GM21786 (cell line): ENCODE measurements around the gene SNX7.

Source experiments
- ATAC-seq: cut with Tn5 transposase; IDR thresholded peaks from one replicate; pipeline ENCODE4 v1.9.1; 2021; ENCODE audit not compliant: unreplicated experiment

SNX7 gene

DNA sequence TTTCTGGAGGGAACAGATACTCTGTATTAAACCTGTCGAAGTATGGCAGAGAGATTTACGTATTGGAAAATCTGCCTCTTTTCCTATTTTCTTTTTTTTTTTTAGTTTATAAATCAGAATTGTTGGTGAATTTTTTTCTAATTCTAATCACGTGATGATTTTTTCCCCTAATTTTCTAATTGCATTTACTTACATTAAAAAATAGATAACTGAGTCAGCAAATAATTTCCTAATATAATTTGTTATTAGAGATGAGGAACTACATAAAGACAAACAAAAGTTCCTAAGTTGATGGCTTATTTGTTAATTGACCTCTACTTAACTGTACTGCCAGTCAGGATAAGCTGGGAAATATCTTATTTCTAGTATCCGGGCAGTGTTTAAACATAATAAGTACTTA is 34.6 kb downstream of the SNX7 start:
- ATAC-seq, result no peak

DNA sequence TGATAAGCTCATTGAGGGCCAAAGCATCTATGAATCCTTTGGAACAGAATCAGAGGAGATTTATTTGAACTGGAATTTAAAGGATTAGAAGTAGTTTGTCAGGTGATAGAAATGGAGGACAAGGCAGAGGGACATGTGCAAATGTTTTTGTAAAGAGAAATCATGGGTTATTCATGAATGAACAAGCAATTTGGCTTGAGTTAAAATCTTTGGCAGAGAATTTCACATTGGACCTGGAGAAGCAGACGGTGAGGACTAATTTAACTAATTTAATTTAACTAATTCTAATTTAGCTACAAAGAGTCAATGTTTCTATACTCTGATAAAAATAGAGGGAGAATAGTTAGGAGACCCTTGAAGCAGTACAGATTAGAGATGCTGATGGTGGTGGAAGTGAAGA is 36.3 kb downstream of the SNX7 start:
- no peak for ATAC-seq

DNA sequence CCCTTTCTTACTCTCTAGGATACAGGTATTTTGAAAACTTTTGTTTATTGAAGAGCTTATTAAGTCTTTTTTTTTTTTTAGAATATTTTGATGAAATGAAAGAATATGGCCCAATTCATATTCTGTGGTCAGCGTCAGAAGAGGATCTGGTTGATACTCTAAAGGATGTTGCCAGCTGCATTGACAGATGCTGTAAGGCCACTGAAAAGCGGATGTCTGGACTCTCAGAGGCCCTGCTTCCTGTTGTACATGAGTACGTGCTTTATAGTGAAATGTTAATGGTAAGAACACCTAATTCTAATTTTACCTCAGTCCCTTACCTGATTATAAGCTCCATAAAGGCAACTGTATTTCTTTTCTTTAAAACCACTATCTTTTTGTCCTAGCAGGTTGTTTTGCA is 37.1 kb downstream of the SNX7 start:
- ATAC-seq, result no peak

DNA sequence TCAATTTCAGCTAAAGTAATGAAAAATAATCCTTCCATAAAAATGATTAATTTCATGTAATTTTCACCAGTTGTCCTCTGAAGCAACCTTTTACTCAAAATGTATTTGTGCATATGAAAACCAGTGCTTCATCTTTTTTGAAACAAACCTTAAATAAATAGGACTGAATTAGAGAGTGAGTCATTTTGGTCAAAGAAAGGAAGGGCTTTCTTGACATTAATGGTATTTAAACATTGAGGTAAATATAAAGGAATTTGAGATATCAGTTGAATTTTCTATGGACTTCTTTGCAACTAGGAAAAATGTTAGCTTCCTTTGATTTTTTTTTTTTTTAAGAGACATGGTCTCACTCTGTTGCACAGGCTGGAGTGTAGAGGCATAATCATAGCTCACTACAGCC is 38.7 kb downstream of the SNX7 start:
- no peak for ATAC-seq

DNA sequence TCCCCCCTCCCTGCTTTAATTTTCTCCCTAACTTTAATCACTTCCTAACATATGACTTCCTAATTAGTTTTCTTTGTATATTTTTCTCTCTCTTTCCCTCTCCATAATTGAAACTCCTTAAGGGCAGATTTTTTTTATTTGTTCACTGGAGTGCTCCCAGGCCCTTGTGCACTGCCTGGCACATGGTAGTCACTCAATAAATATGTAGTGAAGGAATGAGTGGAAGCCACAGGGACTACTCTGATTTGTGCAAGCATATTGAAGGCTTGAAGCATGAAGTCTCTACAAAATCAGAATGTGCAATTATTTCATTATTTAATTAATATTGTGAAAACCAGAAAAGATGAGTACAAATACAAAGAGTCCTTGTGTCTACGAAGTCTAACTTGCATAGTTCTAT is 41.5 kb downstream of the SNX7 start:
- no peak for ATAC-seq

DNA sequence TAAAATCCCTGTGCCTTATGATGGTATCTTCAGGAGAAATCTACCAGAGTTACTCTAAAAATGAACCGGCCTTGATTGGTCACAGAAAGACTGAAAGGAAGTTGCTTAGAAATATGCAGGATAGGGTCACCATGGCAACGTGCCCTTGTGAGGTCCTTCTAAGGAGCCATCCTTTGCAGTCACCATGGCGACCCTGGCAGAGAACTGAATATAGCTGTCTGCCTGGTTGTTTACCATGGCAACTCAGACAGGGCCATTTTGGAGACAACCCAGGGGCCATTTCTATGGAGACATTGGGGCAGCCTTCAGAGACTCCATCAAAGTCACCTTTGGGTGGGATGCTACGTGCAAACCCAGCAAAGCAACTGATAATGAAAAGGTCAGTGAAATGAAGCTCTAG is 43.0 kb downstream of the SNX7 start:
- no peak for ATAC-seq

DNA sequence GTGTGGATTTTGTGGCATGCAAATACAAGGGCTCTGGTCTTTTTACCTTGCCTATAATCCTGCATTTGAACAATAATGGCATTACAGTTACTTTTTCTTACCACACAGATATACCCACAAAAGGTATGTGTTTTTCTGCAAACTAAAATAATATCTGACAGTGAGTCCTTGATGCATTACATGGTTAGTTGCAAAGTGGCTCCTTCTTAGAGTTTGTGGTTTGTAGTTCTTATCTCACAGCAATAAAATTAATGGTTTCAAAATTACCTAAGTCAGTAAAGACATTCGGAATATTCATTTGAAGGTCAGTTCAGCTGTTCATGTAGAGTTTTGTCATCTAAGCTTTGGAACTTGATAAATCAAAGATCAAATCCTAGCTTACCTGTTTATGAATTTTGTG is 43.5 kb downstream of the SNX7 start:
- no peak for ATAC-seq

DNA sequence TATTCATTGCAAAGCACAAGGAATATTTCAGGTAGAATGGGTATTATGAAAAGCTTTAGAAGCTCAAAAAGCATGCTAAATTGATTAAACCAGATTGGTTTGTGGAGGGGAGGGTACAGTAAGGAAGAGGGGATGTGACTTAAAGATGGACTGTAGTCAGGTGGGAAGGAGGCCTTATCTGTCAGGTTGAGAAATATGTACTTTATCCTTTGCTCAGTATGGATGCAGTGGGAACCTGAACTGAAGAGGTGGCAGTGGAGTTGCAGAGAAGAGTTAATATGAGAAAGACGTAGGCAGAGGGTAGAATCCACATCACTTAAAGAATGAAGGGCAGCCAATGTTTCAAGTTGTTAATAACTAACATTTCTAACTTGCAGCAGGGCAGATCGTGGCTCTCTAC is 44.1 kb downstream of the SNX7 start:
- no peak for ATAC-seq

DNA sequence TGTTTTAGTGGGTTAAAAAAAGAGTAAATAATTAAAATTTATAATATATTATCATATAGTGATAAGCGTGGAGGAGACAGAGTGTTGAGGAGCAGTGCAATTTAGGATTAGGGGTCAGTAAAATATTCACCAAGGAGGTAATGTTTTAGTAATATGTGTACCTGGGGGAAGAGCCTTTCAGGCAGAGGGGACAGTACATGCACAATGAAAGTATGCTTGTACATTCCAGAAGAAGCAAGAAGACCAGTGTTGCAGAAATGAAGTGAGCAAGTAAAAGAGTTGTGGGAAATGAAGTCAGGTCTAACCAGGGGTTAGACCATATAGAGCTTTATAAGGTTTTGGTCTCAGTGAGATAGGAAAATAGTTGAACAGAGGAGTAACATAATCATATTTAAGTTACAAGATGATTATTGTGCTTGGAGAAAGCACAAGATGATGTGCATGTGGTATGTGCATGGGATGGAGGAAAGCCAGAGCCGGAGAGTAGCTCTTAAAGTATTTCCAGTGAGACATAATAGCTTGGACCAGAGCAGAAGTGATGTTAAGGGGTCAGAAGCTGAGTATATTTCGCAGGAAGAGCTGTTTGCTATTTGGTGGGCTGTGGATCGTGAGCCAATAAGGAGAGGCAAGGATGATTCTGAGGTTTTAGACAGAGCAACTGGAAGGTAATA is 44.8 kb downstream of the SNX7 start:
- no peak for ATAC-seq

DNA sequence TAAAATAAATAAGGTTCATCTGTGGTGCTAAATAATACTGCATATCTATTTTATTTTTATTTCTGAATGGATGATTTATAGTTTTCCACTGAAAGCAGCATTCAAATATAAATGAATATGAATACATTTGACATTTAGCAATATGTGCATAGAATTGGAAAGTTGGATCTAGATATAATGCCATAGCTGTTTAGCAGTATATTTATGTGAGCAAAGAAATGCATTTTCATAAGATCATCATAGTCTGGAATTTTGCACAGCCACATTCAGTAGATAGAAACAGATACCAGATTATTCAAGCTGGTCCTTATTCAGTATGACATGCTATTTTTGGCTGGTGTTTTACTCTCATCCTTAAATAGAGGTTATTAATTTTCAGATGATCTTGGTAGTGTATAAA is 46.0 kb downstream of the SNX7 start:
- no peak for ATAC-seq

DNA sequence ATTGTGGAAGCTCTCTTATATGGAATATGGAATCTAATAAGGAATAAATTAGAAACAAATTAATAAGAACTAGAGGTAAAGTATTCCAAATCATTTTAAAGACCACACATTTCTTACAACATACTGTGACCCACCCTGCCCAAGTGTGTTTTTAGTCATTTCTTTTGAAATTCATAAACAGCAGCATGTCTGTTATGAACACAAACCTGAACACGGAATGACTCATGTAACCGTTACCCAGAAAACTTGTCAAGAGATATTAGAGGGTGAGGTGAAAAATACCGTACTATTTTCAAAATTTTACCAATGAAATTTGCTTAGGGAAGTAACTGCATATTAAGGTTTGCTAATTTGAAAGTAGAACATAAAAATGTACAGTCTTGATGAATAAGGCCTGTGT is 48.4 kb downstream of the SNX7 start:
- ATAC-seq, result no peak

DNA sequence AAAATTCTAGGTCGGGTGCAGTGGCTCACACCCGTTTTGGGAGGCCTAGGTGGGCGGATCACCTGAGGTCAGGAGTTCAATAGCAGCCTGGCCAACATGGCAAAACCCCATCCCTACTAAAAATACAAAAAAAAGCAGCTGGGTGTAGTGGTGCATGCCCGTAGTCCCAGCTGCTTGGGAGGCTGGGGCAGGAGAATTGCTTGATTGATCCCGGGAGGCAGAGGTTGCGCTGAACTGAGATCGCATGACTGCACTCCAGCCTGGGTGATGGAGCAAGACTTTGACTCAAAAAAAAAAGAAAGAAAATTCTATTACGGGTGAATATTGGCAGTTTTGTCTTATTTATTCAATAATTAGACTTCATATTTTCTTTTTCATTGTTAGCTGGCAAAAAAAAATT is 62.1 kb downstream of the SNX7 start:
- ATAC-seq, result no peak

DNA sequence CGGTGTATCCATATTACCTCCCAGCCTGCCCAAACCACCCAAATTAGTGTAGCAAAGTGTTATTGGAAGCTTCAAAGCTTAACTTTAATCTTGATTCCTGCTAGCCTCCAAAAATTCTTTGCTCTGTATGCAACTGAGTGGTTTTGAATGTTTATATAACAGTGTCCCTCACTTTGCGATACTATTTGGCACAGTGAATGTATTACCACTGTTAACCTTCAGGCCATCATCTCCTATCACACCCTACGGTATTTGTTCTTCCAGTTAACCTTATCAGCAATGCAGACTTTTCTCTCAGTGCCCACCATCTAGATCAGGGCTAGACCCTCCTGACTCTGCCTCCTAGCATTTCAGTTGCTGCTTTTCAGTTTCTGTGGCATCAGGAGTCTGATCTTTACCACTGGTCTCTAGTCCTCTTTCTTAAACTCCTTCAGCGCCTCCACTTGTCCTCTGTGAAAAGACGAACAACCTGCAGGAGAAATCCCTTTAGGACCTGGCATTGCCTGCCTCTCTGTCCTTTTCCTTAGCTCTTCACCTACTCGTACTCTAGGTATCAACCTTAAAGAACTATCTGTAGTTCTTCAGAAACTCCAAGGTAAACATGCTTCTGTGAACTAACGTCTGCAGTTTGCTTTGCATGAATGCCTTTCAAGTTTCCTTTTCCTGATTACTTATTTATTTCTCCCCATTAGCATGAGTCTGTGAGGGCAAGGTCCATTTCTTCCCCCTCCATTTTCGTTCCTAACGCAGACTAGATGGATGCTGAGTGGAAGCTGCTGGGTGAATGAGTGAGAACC is 71.7 kb downstream of the SNX7 start:
- ATAC-seq, result peak; percentile 80

DNA sequence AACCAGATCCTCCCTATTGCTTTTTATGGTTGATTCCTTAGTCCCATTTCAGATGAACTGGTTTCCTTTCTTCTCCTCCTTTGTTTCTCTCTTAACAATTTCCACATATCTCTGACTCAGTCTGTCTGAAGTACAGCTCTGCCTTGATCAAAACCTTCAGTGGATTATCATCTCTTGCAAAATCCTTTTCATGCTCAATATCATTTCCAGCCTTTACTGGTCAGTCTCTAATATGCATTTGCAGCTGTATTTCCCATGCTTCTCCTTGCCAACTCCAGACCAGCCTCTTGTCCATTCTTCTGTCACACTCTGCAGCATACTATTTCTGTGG is 72.2 kb downstream of the SNX7 start:
- no peak for ATAC-seq

DNA sequence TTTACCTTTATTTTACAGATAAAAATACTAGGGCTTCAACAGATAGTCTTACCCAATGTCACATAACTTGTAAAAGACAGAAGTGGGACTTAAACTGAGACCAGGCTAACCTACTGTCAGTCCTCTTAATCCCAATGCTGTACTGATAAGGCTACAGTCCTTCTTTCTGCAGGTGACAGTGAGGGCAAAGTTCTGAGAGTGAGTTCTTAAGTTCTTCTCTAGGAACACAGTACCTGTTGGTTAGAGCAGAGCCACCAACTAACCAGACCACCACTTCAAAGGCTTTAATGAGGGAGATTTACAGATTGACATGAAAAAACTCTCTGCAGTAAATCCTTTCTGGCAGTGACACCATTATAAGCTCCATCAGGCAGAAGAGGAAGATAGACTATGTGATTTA is 74.2 kb downstream of the SNX7 start:
- ATAC-seq, result no peak

DNA sequence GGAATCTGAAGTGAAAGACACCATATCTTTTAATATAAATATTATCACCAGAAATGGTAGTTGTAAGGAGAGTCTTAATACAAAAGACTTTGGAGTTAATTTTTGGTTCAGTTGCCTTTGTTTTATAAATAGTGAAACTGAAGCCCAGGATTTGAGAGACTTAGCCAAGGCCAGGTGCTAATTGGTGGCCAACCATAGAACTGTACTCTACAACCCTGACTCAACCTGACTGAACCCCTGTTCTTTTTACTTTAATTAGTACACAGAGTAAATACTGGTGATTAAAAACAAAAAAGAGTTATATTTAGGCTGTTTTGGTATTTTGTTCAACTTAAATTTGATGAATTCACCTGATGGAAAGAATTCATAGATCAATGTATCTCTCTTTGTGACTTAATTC is 76.3 kb downstream of the SNX7 start:
- no peak for ATAC-seq

DNA sequence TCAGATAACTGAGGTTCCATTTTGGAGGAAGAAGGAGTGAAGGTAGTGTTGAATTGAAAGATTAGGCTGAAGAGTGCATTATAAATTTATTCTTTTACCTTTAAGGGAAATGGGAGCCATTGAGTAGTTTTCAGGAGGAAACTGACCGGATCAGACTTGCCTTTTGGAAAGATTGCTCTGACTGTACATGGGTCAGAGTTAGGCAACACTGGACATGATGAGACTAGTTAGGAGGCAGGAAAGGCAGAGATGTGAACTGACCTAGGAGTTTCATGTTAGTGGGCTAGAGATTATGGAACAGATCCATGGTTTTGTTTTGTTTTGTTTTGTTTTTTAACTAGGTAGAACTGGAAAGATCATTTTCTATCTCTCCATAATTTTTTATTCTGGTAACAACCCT is 78.2 kb downstream of the SNX7 start:
- ATAC-seq, result no peak

DNA sequence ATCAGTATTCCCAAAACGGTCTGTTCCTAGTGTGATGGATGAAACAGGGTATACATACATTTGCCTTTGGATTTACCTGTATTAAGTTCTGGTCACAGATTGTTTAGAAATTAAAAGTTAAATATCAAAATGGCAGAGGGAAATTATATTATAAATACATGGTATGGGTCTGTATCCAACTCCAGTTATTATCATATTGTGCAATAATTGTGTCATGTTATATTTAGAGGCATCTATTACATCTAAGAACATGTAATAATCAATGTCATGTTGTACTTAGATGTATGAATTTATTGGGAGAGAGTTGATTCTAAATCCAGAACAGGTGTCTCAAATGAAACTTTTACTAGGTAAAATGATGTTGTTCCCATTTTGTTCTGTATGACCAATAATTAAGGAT is 79.6 kb downstream of the SNX7 start:
- ATAC-seq, result no peak

DNA sequence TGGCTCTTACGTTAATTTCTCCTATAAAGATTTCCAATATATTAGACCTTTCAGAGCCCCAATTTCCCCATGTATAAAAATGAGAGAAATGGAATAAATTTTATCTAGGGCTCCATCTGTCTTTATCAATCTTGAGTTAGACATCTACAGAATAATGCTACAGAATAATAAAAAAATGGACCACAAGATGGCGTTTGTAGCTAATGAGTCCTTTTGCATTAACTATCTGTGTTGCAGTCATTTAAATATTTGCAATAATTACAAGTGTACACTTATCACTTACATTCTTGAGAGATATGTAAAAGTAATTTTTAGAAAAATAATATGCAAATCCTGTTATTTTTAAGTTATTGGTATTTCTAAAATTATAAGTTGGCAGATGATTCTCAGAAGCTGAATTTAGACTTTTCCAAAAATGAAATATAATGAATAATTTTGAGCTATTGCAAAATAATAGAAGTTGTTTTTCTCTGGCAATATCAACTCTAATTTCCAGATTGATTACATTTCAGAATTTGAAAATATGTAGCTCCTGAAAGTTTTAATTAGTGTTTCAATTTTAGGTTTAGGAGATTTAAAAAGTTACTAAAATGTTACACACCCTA is 87.7 kb downstream of the SNX7 start:
- ATAC-seq, result no peak

DNA sequence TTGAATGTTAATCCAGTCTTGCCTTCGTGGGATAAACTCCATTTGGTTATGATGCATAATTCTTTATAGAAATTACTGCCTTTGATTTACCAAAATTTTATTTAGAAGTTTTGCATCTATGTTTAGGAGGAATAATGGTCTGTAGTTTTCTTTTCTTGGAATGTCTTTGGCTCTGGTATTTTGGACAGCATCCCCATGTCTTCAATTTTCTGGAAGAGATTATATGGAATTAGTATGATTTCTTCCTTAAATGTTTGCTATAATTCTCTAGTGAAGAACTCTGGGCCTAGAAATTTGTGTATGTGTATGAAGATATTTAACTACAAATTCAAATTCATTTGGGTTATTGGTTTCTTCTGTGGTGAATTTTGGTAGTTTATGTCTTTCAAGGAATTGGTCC is 92.7 kb downstream of the SNX7 start:
- ATAC-seq, result no peak

DNA sequence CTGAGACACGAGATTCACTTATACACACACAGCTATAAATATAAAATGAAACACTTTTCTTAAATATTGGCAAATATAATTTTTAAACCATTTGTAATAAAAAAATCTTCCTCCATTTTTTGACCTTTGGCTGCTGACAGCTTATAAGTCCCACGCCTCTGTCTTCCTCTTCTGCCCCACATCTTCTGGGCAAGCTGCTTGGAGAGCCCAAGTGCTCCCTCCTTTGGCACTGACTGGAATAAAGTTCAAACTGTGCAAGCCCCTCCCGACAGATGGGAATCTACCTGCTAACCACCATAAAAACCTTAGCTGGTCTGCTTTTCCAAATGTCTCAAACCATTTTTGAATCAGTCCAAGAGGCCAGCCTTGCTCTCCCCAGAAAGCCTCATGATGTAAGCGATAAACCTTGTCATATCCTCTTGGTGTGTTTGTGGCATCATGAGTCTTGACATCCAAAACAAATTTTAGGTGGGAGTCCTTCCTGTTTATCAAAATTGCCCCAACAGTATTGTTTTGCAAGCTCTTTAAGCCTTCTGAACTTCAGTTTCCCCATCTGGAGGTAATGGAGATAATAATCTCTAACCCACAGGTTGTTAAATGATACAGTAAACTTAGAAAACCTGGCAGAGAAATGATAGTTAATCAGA is 99.8 kb downstream of the SNX7 start:
- ATAC-seq, result no peak

DNA sequence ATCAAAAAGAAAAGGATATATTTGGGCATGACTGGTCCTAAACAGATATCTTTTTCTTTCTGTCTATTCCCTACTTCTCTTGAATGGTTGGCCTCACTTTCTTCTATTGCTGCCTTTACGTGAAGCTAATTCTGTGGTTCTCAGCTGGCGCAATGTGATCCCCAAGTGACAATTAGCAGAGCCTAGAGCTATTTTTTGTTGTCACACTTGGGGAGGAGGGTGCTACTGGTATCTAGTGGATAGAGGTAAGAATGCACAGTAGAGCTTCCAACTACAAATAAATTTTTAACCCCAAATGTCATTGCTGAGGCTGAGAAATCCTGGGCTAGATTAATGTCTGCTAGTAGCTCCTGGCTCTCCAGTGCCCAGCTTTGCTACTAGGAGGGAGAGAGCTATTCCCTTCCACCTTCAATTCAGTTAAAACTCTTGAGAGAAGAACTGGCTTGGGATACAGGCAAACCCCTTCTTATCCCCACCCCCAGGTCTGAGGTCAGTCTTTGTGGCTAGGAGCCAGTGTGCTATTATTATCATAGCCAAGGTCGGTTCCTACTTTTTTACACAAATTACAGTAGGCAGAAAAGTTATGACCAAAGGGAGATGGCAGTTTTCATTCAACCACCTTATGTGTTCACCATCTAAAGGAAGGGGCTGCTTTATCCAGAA is 102.1 kb downstream of the SNX7 start:
- no peak for ATAC-seq
